ENCODE results near the gene CPOX.

CPOX gene

GRCh38 chr3:98558100-98558827, 35.1 kb downstream of the CPOX start:
- no peak for DNase-seq (ENCODE audit: low read depth)
- TF ChIP-seq MAX (IDR thresholded peaks at IDR 0.05; ENCODE audit: low read depth, low read length): no peak
- no peak for TF ChIP-seq POLR2A (IDR thresholded peaks at IDR 0.05; ENCODE audit: extremely low read depth, insufficient read length)
- no peak for TF ChIP-seq MYC (IDR thresholded peaks at IDR 0.05; ENCODE audit: low read depth, low read length)
- TF ChIP-seq, protein P1, sequence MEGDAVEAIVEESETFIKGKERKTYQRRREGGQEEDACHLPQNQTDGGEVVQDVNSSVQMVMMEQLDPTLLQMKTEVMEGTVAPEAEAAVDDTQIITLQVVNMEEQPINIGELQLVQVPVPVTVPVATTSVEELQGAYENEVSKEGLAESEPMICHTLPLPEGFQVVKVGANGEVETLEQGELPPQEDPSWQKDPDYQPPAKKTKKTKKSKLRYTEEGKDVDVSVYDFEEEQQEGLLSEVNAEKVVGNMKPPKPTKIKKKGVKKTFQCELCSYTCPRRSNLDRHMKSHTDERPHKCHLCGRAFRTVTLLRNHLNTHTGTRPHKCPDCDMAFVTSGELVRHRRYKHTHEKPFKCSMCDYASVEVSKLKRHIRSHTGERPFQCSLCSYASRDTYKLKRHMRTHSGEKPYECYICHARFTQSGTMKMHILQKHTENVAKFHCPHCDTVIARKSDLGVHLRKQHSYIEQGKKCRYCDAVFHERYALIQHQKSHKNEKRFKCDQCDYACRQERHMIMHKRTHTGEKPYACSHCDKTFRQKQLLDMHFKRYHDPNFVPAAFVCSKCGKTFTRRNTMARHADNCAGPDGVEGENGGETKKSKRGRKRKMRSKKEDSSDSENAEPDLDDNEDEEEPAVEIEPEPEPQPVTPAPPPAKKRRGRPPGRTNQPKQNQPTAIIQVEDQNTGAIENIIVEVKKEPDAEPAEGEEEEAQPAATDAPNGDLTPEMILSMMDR (IDR thresholded peaks at IDR 0.05; ENCODE audit: low read depth, low read length): no peak
- no peak overlapping the region for H3K4me3 ChIP-seq (ENCODE audit: low read depth, low read length)

DNA sequence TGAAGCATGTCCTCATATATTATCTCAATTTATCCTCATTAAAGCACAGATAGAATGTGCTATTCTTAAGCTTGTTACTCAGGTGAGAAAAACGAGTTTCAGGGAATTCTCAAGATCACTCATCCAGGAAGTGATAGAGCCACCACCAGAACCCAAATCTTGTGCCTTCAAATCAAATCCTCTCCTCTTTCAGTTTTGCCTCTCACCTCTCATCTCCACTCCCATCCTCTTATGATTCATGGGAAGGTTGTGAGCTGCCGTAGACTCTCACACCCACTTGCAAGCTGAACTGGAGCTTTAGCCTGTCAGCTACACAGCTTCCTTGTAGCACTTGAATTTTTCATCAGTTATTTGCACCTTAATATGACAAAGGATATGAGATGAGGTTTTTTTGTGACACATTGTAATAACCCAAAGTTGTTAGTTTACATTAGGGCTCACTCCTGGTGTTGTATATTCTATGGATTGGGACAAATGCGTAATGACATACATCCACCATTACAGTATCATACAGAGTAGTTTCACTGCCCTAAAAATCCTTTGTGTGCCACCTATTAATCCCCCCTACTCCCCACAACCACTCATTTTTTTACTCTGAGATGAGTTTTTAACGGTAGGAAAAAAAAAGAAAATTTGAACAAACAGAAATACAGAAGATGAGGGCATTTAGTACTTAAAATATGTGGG, 35.9 kb downstream of the CPOX start:
- H3K4me3 ChIP-seq (ENCODE audit: low read depth, low read length): no peak overlapping the region
- no peak for DNase-seq (ENCODE audit: low read depth)
- TF ChIP-seq, protein P1 (IDR thresholded peaks at IDR 0.05; ENCODE audit: low read depth, low read length): no peak
- no peak for TF ChIP-seq MYC (IDR thresholded peaks at IDR 0.05; ENCODE audit: low read depth, low read length)
- TF ChIP-seq MAX (IDR thresholded peaks at IDR 0.05; ENCODE audit: low read depth, low read length): no peak

DNA sequence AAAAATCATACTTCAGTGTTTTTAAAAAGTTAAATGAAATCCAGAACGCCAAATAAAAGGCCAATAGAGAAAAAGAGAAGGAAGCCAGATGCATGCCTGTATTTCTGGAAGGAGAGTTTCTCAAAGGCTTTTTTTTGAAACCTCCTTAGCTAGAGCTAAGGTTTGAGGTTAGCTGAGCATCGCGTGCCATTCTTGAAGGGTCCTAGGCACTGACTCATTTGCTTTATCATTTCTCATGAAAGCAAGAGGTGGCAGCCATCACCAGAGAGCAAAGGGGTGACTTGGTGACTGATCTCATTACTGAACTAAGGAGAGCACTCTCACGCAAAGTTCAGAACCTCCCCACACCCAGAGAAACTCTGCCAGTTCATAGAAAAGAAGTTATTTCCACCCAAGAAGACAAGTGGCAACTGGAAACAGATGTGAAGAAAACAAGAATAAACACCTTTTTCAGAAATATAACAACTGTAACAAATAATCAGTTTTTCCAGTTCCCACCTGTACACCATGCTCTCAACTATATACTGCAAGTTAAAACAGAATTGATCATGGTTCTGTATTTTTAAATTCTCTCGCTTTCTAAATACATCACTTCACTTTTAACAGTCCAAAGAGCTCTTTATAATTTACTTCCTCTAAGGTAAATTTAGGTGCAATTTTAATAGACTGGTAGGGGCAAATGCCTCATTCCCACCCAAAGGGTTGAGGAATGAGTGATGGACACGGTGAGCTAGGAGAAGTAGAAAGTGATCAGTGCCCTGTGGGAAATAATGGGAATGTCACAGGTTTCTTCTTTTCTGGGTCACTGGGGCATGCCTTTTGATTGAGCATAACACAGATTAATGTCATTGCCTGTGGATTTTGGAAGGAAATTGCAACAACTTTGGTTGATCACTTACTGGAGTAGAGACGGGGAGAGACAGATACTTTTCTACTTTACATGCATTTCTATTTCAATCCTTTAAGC, 37.0 kb downstream of the CPOX start:
- H3K4me3 ChIP-seq (ENCODE audit: low read depth, low read length): no peak overlapping the region

DNA sequence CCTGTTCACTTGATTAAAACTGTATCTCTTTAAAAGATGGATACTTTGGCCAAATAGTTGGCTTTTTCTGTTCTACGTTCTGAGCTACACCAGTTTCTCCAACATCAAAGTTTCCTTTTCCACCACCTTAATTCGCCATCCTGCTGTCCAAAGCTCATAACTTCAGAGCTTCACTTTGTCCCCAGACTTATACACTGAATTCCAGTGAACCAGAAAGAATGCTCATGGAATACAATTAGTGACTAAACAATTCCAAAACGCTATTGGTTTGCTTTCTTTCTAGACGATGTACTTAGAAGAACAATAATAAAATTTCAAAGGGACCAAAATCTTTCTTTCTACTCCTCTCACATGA, 38.4 kb downstream of the CPOX start:
- no peak for TF ChIP-seq MYC (IDR thresholded peaks at IDR 0.05; ENCODE audit: low read depth, low read length)
- TF ChIP-seq, protein P1 (IDR thresholded peaks at IDR 0.05; ENCODE audit: low read depth, low read length): no peak
- TF ChIP-seq MAX (IDR thresholded peaks at IDR 0.05; ENCODE audit: low read depth, low read length): no peak
- no peak overlapping the region for H3K4me3 ChIP-seq (ENCODE audit: low read depth, low read length)

More for the DNA sequence above, 37.0 kb downstream of the CPOX start:
- TF ChIP-seq POLR2A (IDR thresholded peaks at IDR 0.05; ENCODE audit: extremely low read depth, insufficient read length) (no peak), MYC (IDR thresholded peaks at IDR 0.05; ENCODE audit: low read depth, low read length) (no peak), MAX (IDR thresholded peaks at IDR 0.05; ENCODE audit: low read depth, low read length) (no peak)
- TF ChIP-seq, protein P1 (IDR thresholded peaks at IDR 0.05; ENCODE audit: low read depth, low read length): no peak
- DNase-seq (ENCODE audit: low read depth): no peak

GRCh38 chr3:98554580-98554979, 38.8 kb downstream of the CPOX start:
- no peak overlapping the region for H3K4me3 ChIP-seq (ENCODE audit: low read depth, low read length)
- DNase-seq (ENCODE audit: low read depth): no peak
- TF ChIP-seq MYC (IDR thresholded peaks at IDR 0.05; ENCODE audit: low read depth, low read length) (no peak), POLR2A (IDR thresholded peaks at IDR 0.05; ENCODE audit: extremely low read depth, insufficient read length) (no peak), MAX (IDR thresholded peaks at IDR 0.05; ENCODE audit: low read depth, low read length) (no peak)
- TF ChIP-seq, protein P1 (IDR thresholded peaks at IDR 0.05; ENCODE audit: low read depth, low read length): no peak

More for the DNA sequence above, 38.4 kb downstream of the CPOX start:
- no peak for DNase-seq (ENCODE audit: low read depth)
